RWPE2 (cell line): ENCODE results near the gene HHATL.

Experiments
- ATAC-seq: fragments of 200-7000 bp; cut with Tn5 transposase; 3 replicates; pipeline ENCODE4 v1.9.1; 2021; ENCODE audit warnings: low read depth
- DNase-seq: peaks from one replicate; pipeline ENCODE4 v3.0.0-alpha.2; 2020; ENCODE audit warnings: low spot score
- H3K27ac ChIP-seq: fragments of 450-650 bp; 2 replicates; pipeline ENCODE4 v1.5.1; 2017; ENCODE audit warnings: mild to moderate bottlenecking; ENCODE audit not compliant: poor library complexity, severe bottlenecking
- H3K27me3 ChIP-seq: fragments of 250-450 bp; sonication (Bioruptor Pico); 2 replicates; pipeline ENCODE4 v1.5.1; 2021; ENCODE audit warnings: mild to moderate bottlenecking, moderate library complexity; ENCODE audit not compliant: insufficient read depth, poor library complexity, severe bottlenecking
- H3K36me3 ChIP-seq: fragments of 250-450 bp; sonication (Bioruptor Pico); 2 replicates; pipeline ENCODE4 v1.5.1; 2020; ENCODE audit warnings: low read depth, mild to moderate bottlenecking, moderate library complexity
- H3K4me1 ChIP-seq: fragments of 250-450 bp; sonication (Bioruptor Pico); 2 replicates; pipeline ENCODE4 v1.5.1; 2021; ENCODE audit warnings: mild to moderate bottlenecking, moderate library complexity; ENCODE audit not compliant: insufficient read depth, poor library complexity, severe bottlenecking
- H3K4me3 ChIP-seq: fragments of 250-450 bp; sonication (Bioruptor Pico); 2 replicates; pipeline ENCODE4 v1.5.1; 2021; ENCODE audit warnings: mild to moderate bottlenecking, moderate library complexity; ENCODE audit not compliant: severe bottlenecking
- H3K9me3 ChIP-seq: fragments of 250-450 bp; sonication (Bioruptor Pico); 2 replicates; pipeline ENCODE4 v1.5.1; 2021; ENCODE audit warnings: mild to moderate bottlenecking, moderate library complexity; ENCODE audit not compliant: severe bottlenecking
- CTCF ChIP-seq: fragments of 450-650 bp; IDR thresholded peaks from one replicate; pipeline ENCODE4 v1.5.1; 2017; ENCODE audit warnings: mild to moderate bottlenecking, moderate library complexity; ENCODE audit not compliant: poor library complexity, severe bottlenecking

Gene HHATL

GRCh38 chr3:42721690-42722089, 19.1 kb upstream of the HHATL start:
- H3K4me1 ChIP-seq: no peaks in the 10 kb centered on the region
- no peaks in the 10 kb centered on the region for H3K27me3 ChIP-seq
- ATAC-seq (no peak), DNase-seq (no peak)
- H3K36me3 ChIP-seq: no peaks in the 10 kb centered on the region
- H3K27ac ChIP-seq: no peak overlapping the region
- H3K4me3 ChIP-seq: no peak overlapping the region
- H3K9me3 ChIP-seq: no peaks in the 10 kb centered on the region
- TF ChIP-seq CTCF: no peak

- no peak overlapping the region for H3K4me3 ChIP-seq
- H3K36me3 ChIP-seq: no peaks in the 10 kb centered on the region
- H3K9me3 ChIP-seq: no peaks in the 10 kb centered on the region
- H3K27me3 ChIP-seq: no peaks in the 10 kb centered on the region
- H3K27ac ChIP-seq: no peak overlapping the region
- no peaks in the 10 kb centered on the region for H3K4me1 ChIP-seq
- ATAC-seq (peak; percentile 52; the same call in 2 of the 3 replicates), DNase-seq (no peak)
- TF ChIP-seq CTCF: no peak
Observed at GRCh38 chr3:42720126-42720525, 17.5 kb upstream of the HHATL start.

- ATAC-seq: no peak
- Histone ChIP-seq H3K27me3 (no peaks in the 10 kb centered on the region), H3K27ac (no peak overlapping the region), H3K4me1 (no peaks in the 10 kb centered on the region), H3K4me3 (no peak overlapping the region), H3K9me3 (no peaks in the 10 kb centered on the region), H3K36me3 (no peaks in the 10 kb centered on the region)
- no peak for TF ChIP-seq CTCF
- no peak for DNase-seq
Observed at GRCh38 chr3:42719002-42719401, 16.4 kb upstream of the HHATL start.

- Histone ChIP-seq H3K27me3 (no peaks in the 10 kb centered on the region), H3K4me1 (no peaks in the 10 kb centered on the region), H3K4me3 (no peak overlapping the region), H3K36me3 (no peaks in the 10 kb centered on the region), H3K9me3 (no peaks in the 10 kb centered on the region), H3K27ac (no peak overlapping the region)
- ATAC-seq (no peak), DNase-seq (no peak)
- TF ChIP-seq CTCF: no peak
Observed at GRCh38 chr3:42718338-42718737, 15.7 kb upstream of the HHATL start.

GRCh38 chr3:42717306-42717705, 14.7 kb upstream of the HHATL start:
- no peaks in the 10 kb centered on the region for H3K36me3 ChIP-seq
- no peaks in the 10 kb centered on the region for H3K4me1 ChIP-seq
- H3K27ac ChIP-seq: no peak overlapping the region
- no peak overlapping the region for H3K4me3 ChIP-seq
- no peak for ATAC-seq
- no peaks in the 10 kb centered on the region for H3K9me3 ChIP-seq
- no peaks in the 10 kb centered on the region for H3K27me3 ChIP-seq
- no peak for DNase-seq
- no peak for TF ChIP-seq CTCF
